K562 (cell line): ENCODE measurements around the gene MOB1A. TPM values are rescaled to one million over a fixed set of nuclear protein-coding genes. Genes with fewer than 3 reads are reported as not detected.

ENCODE experiments used
- DIDO1 ChIP-seq: fragments of 450-650 bp; IDR thresholded peaks from 2 replicates; pipeline ENCODE4 v1.6.1; 2016; ENCODE audit warnings: low read depth, missing biosample characterization, missing genetic modification characterization
- ETV1 ChIP-seq: fragments of 450-650 bp; conservative IDR thresholded peaks from 2 replicates; pipeline ENCODE4 v1.6.1; 2016; ENCODE audit warnings: missing genetic modification characterization, control low read depth, low read depth, missing compliant biosample characterization
- LEF1 ChIP-seq: fragments of 450-650 bp; IDR thresholded peaks from 2 replicates; pipeline ENCODE4 v1.6.1; 2016; ENCODE audit warnings: mild to moderate bottlenecking
- NR2C2 ChIP-seq, 2 experiments: fragments of 200-800 bp in 1 of 2; sonication (Bioruptor generic) in 1 of 2; sonication (generic) in 1 of 2; formaldehyde crosslinking in 1 of 2; IDR thresholded peaks; 2 replicates each; pipeline versions ENCODE4 v1.6.1 to v1.8.0; 2016 to 2022; ENCODE audit warnings: mild to moderate bottlenecking in 1 of 2, missing compliant biosample characterization in 1 of 2, missing genetic modification characterization in 1 of 2, missing genetic modification reagents in 1 of 2
- PHTF2 ChIP-seq: fragments of 250-450 bp; sonication (Bioruptor Pico); IDR thresholded peaks from 2 replicates; pipeline ENCODE4 v1.5.0; 2021; ENCODE audit warnings: mild to moderate bottlenecking
- RAD51 ChIP-seq: fragments of 450-650 bp; IDR thresholded peaks from 2 replicates; pipeline ENCODE4 v1.7.1; 2016; ENCODE audit warnings: low read depth, mild to moderate bottlenecking, borderline replicate concordance
- SMC3 ChIP-seq: conservative IDR thresholded peaks from 2 replicates; pipeline ENCODE4 v1.6.1; 2011; ENCODE audit warnings: low read depth, low read length, improper control_type of control experiment; ENCODE audit not compliant: insufficient read depth
- SRSF1 ChIP-seq: fragments of 200-400 bp; formaldehyde crosslinking; IDR thresholded peaks from 2 replicates; pipeline ENCODE4 v1.6.1; 2017; ENCODE audit warnings: mild to moderate bottlenecking, low read depth, low read length, moderate library complexity
- ZNF12 ChIP-seq: sonication (generic); formaldehyde crosslinking; IDR thresholded peaks from 2 replicates; pipeline ENCODE4 v1.4.0; 2020; ENCODE audit warnings: mild to moderate bottlenecking, missing genetic modification reagents
- ZNF232 ChIP-seq: sonication (generic); formaldehyde crosslinking; IDR thresholded peaks from 2 replicates; pipeline ENCODE4 v1.8.0; 2022; ENCODE audit warnings: mild to moderate bottlenecking, missing genetic modification reagents
- ZNF263 ChIP-seq: sonication (generic); formaldehyde crosslinking; IDR thresholded peaks from 2 replicates; pipeline ENCODE4 v1.8.0; 2022; ENCODE audit warnings: mild to moderate bottlenecking, missing genetic modification reagents, borderline replicate concordance
- ZNF766 ChIP-seq: fragments of 200-800 bp; sonication (Bioruptor generic); conservative IDR thresholded peaks from 2 replicates; pipeline ENCODE4 v1.6.1; 2016; ENCODE audit warnings: missing genetic modification characterization, missing compliant biosample characterization
- polyA plus RNA-seq, 8 experiments: library from polyadenylated mRNA; depleted of rRNA in 4 of 8; stranded (reverse) in 5 of 8; unstranded in 3 of 8; fragments of >200 nt; fragmentation: Nextera tagmentation in 2 of 8; fragmentation: Illumina TruSeq in 1 of 8; extraction: Ambion mirVana in 2 of 8; extraction: Trizol in 1 of 8; gene quantifications; 2 replicates each; pipeline versions ENCODE4 v1.2.1 to v1.2.3, GENCODE V29; 2011 to 2014; ENCODE audit warnings: inconsistent platforms in 1 of 8, missing spikeins in 1 of 8
- total RNA-seq, 7 experiments: library from RNA; depleted of rRNA in 6 of 7; stranded (reverse); fragments of >200 nt in 6 of 7; fragmentation: Illumina TruSeq in 2 of 7; extraction: Trizol in 2 of 7; gene quantifications; 2 replicates each; pipeline versions ENCODE4 v1.2.1 to v1.2.3, GENCODE V29; 2011 to 2021; ENCODE audit warnings: low replicate concordance in 1 of 7
- TF ChIP-seq, protein P1 (sequence below): sonication (generic); formaldehyde crosslinking; IDR thresholded peaks from 2 replicates; pipeline ENCODE4 v1.8.0; 2023; ENCODE audit warnings: mild to moderate bottlenecking, missing genetic modification reagents
- TF ChIP-seq, protein P2 (sequence below), 2 experiments: fragments of 200-800 bp in 1 of 2; sonication (Bioruptor generic) in 1 of 2; sonication (generic) in 1 of 2; formaldehyde crosslinking in 1 of 2; IDR thresholded peaks in 1 of 2; conservative IDR thresholded peaks in 1 of 2; 2 replicates each; pipeline versions ENCODE4 v1.5.0 to v1.6.1; 2016 to 2020; ENCODE audit warnings: missing compliant biosample characterization in 1 of 2, missing genetic modification characterization in 1 of 2, missing genetic modification reagents in 1 of 2
- TF ChIP-seq, protein P3 (sequence below): fragments of 450-650 bp; formaldehyde crosslinking; IDR thresholded peaks from 2 replicates; pipeline ENCODE4 v1.4.0; 2022; ENCODE audit warnings: missing genetic modification characterization
- TF ChIP-seq, protein P4 (sequence below): fragments of 250-450 bp; sonication (Bioruptor Pico); IDR thresholded peaks from 2 replicates; pipeline ENCODE4 v1.8.0; 2021; ENCODE audit warnings: borderline replicate concordance, mild to moderate bottlenecking, moderate library complexity; ENCODE audit not compliant: poor library complexity, severe bottlenecking
- TF ChIP-seq, protein P5 (sequence below): IDR thresholded peaks from 3 replicates; pipeline ENCODE4 v1.6.1; 2011; ENCODE audit warnings: borderline replicate concordance, mild to moderate bottlenecking; ENCODE audit not compliant: insufficient read length, insufficient read depth
- TF ChIP-seq, protein P6 (sequence below): fragments of 450-650 bp; IDR thresholded peaks from 2 replicates; pipeline ENCODE4 v1.7.0; 2016; ENCODE audit warnings: borderline replicate concordance

The MOB1A gene
- total and polyA plus RNA-seq, 9 of the 15 experiments (the other 6 are each of a cell fraction or from before 2014, with no cell fraction given) = 24.8 to 100 (median 60.2) TPM

DNA sequence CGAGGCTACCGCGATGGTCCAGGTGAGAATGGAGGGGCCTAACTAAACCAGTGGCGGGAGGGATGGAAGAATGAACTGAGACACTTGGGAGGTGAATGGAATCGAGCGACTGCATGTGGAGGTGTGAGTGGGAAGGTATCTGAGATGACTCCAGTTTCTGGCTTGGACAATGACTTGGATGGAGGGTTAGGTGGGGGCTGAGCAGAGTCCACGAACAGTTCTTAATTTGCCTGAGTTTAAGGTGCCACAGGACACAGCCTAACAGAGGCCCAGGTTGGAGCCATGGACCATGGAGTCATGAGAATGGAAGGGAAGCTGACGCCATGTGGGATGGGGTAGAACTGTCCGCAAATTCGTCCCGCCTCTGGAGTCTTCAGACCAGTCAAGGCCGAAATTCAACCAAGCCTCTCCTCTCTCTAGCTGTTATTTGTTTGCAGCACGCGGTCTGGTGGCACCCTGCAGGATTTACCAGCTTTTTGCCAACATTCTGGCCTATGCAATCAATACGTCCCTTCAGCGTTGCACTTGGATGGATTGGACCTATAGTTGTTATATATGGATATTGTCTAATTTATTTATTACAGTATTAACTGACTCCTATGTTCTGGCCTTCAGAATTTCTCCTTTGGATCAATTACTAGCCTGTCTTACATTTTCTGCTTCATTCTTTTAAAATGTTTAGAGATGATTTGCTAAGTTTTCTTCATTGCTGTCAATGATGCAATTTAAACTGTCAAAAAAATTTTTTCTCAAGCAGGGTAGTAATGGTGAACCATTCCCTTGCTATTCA lies 30.0 kb downstream of the MOB1A start (continued):
- TF ChIP-seq, protein P1, sequence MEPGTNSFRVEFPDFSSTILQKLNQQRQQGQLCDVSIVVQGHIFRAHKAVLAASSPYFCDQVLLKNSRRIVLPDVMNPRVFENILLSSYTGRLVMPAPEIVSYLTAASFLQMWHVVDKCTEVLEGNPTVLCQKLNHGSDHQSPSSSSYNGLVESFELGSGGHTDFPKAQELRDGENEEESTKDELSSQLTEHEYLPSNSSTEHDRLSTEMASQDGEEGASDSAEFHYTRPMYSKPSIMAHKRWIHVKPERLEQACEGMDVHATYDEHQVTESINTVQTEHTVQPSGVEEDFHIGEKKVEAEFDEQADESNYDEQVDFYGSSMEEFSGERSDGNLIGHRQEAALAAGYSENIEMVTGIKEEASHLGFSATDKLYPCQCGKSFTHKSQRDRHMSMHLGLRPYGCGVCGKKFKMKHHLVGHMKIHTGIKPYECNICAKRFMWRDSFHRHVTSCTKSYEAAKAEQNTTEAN (CRISPR knock-in tag) = no peak
- TF ChIP-seq ZNF232 (CRISPR knock-in tag) = no peak
- TF ChIP-seq RAD51 = no peak
- no peak for TF ChIP-seq NR2C2 (CRISPR knock-in tag; IDR thresholded peaks at IDR 0.05)
- TF ChIP-seq NR2C2 (tag; IDR thresholded peaks at IDR 0.05) = no peak
- TF ChIP-seq, protein P2, sequence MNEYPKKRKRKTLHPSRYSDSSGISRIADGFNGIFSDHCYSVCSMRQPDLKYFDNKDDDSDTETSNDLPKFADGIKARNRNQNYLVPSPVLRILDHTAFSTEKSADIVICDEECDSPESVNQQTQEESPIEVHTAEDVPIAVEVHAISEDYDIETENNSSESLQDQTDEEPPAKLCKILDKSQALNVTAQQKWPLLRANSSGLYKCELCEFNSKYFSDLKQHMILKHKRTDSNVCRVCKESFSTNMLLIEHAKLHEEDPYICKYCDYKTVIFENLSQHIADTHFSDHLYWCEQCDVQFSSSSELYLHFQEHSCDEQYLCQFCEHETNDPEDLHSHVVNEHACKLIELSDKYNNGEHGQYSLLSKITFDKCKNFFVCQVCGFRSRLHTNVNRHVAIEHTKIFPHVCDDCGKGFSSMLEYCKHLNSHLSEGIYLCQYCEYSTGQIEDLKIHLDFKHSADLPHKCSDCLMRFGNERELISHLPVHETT (CRISPR knock-in tag; conservative IDR thresholded peaks at IDR 0.05 in 1 of 2, IDR thresholded peaks at IDR 0.05 in 1 of 2) = no peak
- TF ChIP-seq ETV1 (tag) = no peak
- TF ChIP-seq LEF1 = no peak
- TF ChIP-seq ZNF263 (CRISPR knock-in tag) = no peak
- TF ChIP-seq, protein P3, sequence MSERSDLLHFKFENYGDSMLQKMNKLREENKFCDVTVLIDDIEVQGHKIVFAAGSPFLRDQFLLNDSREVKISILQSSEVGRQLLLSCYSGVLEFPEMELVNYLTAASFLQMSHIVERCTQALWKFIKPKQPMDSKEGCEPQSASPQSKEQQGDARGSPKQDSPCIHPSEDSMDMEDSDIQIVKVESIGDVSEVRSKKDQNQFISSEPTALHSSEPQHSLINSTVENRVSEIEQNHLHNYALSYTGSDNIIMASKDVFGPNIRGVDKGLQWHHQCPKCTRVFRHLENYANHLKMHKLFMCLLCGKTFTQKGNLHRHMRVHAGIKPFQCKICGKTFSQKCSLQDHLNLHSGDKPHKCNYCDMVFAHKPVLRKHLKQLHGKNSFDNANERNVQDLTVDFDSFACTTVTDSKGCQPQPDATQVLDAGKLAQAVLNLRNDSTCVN (CRISPR knock-in tag) = no peak
- no peak for TF ChIP-seq DIDO1 (tag)
- TF ChIP-seq ZNF766 = no peak
- TF ChIP-seq, protein P4, sequence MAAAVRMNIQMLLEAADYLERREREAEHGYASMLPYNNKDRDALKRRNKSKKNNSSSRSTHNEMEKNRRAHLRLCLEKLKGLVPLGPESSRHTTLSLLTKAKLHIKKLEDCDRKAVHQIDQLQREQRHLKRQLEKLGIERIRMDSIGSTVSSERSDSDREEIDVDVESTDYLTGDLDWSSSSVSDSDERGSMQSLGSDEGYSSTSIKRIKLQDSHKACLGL (CRISPR knock-in tag) = no peak
- TF ChIP-seq SRSF1 = no peak
- TF ChIP-seq, protein P5, sequence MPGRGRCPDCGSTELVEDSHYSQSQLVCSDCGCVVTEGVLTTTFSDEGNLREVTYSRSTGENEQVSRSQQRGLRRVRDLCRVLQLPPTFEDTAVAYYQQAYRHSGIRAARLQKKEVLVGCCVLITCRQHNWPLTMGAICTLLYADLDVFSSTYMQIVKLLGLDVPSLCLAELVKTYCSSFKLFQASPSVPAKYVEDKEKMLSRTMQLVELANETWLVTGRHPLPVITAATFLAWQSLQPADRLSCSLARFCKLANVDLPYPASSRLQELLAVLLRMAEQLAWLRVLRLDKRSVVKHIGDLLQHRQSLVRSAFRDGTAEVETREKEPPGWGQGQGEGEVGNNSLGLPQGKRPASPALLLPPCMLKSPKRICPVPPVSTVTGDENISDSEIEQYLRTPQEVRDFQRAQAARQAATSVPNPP = no peak
- no peak for TF ChIP-seq PHTF2 (CRISPR knock-in tag)
- TF ChIP-seq, protein P6, sequence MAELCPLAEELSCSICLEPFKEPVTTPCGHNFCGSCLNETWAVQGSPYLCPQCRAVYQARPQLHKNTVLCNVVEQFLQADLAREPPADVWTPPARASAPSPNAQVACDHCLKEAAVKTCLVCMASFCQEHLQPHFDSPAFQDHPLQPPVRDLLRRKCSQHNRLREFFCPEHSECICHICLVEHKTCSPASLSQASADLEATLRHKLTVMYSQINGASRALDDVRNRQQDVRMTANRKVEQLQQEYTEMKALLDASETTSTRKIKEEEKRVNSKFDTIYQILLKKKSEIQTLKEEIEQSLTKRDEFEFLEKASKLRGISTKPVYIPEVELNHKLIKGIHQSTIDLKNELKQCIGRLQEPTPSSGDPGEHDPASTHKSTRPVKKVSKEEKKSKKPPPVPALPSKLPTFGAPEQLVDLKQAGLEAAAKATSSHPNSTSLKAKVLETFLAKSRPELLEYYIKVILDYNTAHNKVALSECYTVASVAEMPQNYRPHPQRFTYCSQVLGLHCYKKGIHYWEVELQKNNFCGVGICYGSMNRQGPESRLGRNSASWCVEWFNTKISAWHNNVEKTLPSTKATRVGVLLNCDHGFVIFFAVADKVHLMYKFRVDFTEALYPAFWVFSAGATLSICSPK = 0 out of 2 replicates have a peak, but pooled peaks have one; percentile 56
- TF ChIP-seq SMC3 = no peak
- TF ChIP-seq ZNF12 (CRISPR knock-in tag) = no peak
